HuH-7 (cell line): ENCODE measurements around the gene DENND4C.
A peak's percentile ranks its signal among the peaks of the same experiment; 100 is the strongest.
"Not testable (repeated sequence)": the region's sequence is repeated elsewhere in the genome, so short reads cannot be mapped to it uniquely, and the experiment has no call there.

Source experiments
- DNase-seq: peaks from one replicate; pipeline ENCODE4 v3.0.0; 2011; ENCODE audit warnings: low spot score

Gene DENND4C

DNA sequence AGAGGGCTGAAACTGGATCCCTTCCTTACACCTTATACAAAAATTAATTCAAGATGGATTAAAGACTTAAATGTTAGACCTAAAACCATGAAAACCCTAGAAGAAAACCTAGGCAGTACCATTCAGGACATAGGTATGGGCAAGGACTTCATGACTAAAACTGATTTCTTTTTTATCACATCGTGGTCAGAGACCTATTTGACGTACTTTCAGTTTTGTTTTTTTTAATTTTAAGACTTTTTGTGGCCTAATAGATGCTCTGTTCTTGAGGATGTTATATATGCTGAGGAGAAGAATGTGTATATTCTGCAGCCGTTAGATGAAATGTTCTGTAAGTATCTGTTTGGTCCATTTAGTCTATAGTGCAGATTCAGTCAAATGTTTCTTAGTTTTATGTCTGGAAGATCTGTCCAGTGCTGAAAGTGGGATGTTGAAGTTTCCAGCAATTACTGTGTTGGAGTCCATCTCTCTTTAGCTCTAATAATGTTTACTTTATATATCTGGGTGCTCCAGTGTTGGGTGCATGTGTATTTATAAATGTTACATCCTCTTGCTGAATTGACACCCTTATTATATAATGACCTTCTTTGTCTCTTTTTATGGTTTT, 36.4 kb downstream of the DENND4C start:
- not testable (repeated sequence) for DNase-seq

GRCh38 chr9:19269582-19269981, 39.1 kb downstream of the DENND4C start:
- DNase-seq: no peak

GRCh38 chr9:19270421-19270949, 40.0 kb downstream of the DENND4C start:
- no peak for DNase-seq

GRCh38 chr9:19271081-19271480, 40.6 kb downstream of the DENND4C start:
- no peak for DNase-seq

DNA sequence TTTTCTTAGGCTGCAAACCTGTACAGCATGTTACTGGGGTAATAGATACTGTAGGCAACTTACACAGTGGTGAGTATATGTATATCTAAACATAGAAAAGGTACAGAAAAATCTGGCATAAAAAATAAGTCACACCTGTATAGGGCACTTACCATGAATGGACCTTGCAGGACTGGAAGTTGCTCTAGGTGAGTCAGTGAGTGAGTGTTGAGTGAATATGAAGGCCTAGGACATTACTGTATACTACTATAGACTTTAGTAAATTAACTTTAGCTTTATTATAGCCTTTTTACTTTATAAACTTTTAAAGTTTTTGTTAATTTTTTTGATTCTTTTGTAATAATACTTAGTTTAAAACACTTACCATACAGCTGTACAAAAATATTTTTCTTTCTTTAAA, 51.3 kb downstream of the DENND4C start:
- no peak for DNase-seq

- no peak for DNase-seq
Measured at GRCh38 chr9:19283072-19283710, 52.7 kb downstream of the DENND4C start.

GRCh38 chr9:19284729-19285128, 54.2 kb downstream of the DENND4C start:
- no peak for DNase-seq

- DNase-seq: peak; percentile 4
Measured at GRCh38 chr9:19286634-19287188, 56.2 kb downstream of the DENND4C start.

DNA sequence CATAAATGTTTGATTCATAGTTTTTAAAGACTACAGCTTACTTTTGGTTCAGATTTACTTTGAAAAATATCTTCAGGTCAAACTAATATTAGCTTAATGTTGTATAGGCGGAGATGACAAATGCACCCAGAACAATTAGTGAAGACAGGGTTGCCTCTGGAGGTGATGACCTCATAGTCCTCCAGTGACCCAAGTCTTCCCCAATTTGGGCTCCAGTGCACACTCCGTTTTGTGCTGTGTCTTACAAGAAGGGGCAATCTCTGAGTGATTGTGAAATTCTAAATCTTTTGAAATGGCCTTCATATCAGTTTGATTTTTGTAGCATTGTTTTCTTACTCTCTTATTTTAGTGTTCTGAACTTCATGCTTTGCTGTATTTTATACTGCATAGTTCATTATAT, 57.6 kb downstream of the DENND4C start:
- no peak for DNase-seq

- no peak for DNase-seq
Measured at GRCh38 chr9:19290103-19290502, 59.6 kb downstream of the DENND4C start.

- no peak for DNase-seq
Measured at GRCh38 chr9:19294219-19294618, 63.7 kb downstream of the DENND4C start.

GRCh38 chr9:19298436-19299000, 68.0 kb downstream of the DENND4C start:
- DNase-seq: no peak

DNA sequence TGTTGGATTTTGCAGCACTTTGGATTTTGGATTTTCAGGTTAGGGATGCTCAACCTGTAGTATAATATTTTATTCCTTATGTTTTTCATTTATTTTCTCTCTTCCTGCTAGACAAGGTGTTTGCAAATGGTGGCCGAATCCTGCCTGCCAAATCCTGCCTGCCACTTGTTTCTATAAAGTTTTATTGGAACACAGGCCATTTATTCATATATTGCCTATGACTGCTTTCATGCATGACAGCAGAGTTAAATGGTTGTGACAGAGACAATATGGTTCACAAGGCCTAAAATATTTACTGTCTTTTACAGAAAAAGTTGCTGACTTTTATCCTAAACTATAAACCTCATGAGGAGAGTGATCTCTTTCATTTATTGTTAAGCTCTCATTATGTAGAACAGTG, 72.7 kb downstream of the DENND4C start:
- DNase-seq: no peak

- DNase-seq: no peak
Measured at GRCh38 chr9:19306568-19306967, 76.1 kb downstream of the DENND4C start.

DNA sequence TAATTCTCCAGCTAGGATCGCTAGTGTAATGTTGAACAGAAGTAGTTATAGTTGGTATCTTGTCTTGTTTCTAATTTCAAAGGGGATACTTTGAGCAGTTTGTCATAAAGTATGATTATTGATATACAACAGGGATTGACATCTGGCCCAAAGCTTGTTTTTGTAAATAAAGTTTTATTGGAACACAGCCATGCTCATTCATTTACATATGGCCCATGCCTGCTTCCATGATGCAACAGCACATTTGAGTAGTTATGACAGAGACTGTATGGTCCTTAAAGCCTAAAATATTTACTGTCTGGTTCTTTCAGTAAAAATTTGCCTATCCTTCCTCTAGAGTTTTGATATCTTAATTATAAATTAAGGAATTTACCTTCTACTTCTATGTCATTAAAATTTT, 79.8 kb downstream of the DENND4C start:
- no peak for DNase-seq

GRCh38 chr9:19313573-19313972, 83.1 kb downstream of the DENND4C start:
- DNase-seq: no peak

DNA sequence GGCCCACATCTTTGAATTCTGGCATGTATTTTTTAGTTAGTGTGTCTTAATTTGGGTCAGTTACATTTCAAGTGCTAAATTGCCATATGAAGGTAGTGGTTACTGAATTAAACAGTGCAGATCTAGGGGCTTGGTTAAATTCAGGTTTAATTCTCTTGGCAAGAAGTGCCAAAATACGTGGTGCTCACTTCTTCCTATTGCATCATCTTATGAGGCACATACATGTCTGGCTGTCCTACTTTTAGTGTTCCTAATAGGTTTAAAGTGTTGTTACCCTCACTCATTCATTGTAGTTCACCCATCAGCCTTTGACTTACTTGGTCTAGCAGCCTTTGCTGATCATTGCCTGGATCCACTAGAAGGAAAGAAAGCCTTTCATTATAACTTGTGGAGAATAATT, 90.0 kb downstream of the DENND4C start:
- no peak for DNase-seq

- no peak for DNase-seq
Measured at GRCh38 chr9:19331877-19332276, 101.4 kb downstream of the DENND4C start.

DNA sequence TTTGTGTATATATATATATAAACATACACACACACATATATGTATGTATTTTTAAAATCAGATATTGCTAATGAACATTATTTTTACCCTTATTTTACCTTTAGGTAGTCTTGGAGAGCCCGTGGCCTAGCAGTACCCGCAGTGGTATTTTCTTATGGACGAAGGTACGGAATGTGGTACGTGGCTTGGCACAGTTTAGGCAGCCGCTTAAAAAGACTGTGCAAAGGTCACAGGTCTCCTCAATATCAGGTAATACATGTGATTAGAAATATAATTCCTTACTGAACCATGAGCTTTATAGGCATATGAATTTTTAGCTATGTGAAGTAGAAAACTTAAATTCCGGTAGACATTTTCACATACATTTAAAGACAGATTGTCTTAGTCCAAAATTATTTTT, 105.7 kb downstream of the DENND4C start:
- no peak for DNase-seq

- DNase-seq: no peak
Measured at GRCh38 chr9:19342947-19343346, 112.5 kb downstream of the DENND4C start.

DNA sequence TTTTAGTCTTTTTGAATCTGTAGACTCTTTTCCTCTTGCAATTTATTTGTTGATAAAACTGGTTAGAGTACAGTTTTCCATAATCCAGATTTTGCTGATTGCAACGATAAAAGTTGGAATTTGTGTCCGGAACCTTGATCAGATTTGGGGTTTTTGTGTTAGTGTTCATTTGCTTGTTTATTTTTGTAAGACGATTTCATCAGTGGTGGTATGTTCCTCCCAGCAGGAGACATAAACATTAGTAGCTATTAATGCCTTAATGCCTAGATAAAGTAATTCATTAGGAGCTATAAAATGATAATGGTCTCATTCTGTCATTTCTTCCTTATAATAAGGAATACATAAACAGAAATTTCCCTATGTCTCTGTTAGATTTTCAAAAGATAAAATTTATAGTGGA, 128.2 kb downstream of the DENND4C start:
- DNase-seq: no peak

- DNase-seq: no peak
Measured at GRCh38 chr9:19369107-19369506, 138.6 kb downstream of the DENND4C start.

DNA sequence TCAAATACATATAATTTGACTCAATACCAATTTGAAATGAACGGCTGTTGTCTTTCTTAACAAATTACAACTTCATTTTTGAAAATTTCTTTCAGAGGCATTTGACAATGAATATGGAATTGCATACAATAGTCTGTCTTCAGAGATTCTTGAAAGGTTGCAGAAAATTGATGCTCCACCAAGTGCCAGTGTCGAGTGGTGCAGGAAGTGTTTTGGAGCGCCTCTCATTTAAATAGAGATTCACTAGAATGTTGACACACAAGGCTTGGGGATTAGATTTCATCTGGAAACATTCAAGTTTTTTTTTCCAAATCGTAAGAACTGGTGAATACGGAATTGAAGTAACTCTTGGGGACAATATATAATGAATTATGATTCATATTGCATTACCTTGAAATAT, 141.4 kb downstream of the DENND4C start:
- no peak for DNase-seq
